OCI-LY7 (cell line): ENCODE measurements around the gene UBL4A. TPM values are rescaled to one million over a fixed set of nuclear protein-coding genes. Genes with fewer than 3 reads are reported as not detected.

Experiments
- BruUV-seq: library from RNA; stranded (reverse); fragments of 400-500 nt; replicated peaks from 2 replicates; lab custom pipeline; 2021; lab: Mats Ljungman, UMichigan
- CTCF ChIA-PET: fragments of 300-600 bp; sonication (Branson Sonifier 250); formaldehyde crosslinking; loops from one replicate; lab custom pipeline; 2022; ENCODE audit warnings: antibody characterized with exemption; ENCODE audit not compliant: unreplicated experiment; lab: Charles Lee
- POLR2A ChIA-PET: fragments of 300-600 bp; sonication (Branson Sonifier 250); formaldehyde crosslinking; loops from one replicate; lab custom pipeline; 2022; ENCODE audit warnings: antibody characterized with exemption; lab: Charles Lee
- DNase-seq: peaks from one replicate; pipeline ENCODE4 v3.0.0-alpha.2; 2015; ENCODE audit warnings: low spot score
- H2AFZ ChIP-seq: fragments of 200-600 bp; sonication (generic), shearing (Covaris generic); 2 replicates; pipeline ENCODE4 v1.6.1; 2014; ENCODE audit warnings: mild to moderate bottlenecking, antibody characterized with exemption, low read length, moderate library complexity
- H3K27ac ChIP-seq: fragments of 200-600 bp; sonication (generic); 2 replicates; pipeline ENCODE4 v1.5.1; 2014; ENCODE audit warnings: mixed run types, low read depth, mild to moderate bottlenecking, moderate library complexity, low read length, inconsistent platforms; ENCODE audit not compliant: poor library complexity, severe bottlenecking
- H3K36me3 ChIP-seq: fragments of 200-600 bp; sonication (generic); 2 replicates; pipeline ENCODE4 v1.6.1; 2014; ENCODE audit warnings: mild to moderate bottlenecking, antibody characterized with exemption, low read length, moderate library complexity, mixed read lengths; ENCODE audit not compliant: insufficient read depth
- H3K4me1 ChIP-seq: fragments of 200-600 bp; sonication (generic); 2 replicates; pipeline ENCODE4 v1.5.1; 2014; ENCODE audit warnings: mild to moderate bottlenecking, low read length; ENCODE audit not compliant: insufficient read depth, poor library complexity, severe bottlenecking
- H3K4me2 ChIP-seq: fragments of 200-600 bp; sonication (generic); 2 replicates; pipeline ENCODE4 v1.6.1; 2014; ENCODE audit warnings: mild to moderate bottlenecking, low read length
- H3K4me3 ChIP-seq: fragments of 200-600 bp; sonication (generic); 2 replicates; pipeline ENCODE4 v1.5.1; 2014; ENCODE audit warnings: mild to moderate bottlenecking, low read depth, low read length; ENCODE audit not compliant: poor library complexity, severe bottlenecking
- H3K79me2 ChIP-seq: fragments of 200-600 bp; sonication (generic); 2 replicates; pipeline ENCODE4 v1.6.1; 2016; ENCODE audit warnings: low read depth, mild to moderate bottlenecking, low read length, moderate library complexity, mixed read lengths; ENCODE audit not compliant: insufficient read depth
- H3K9me2 ChIP-seq: fragments of 200-600 bp; sonication (generic); 2 replicates; pipeline ENCODE4 v1.6.1; 2016; ENCODE audit warnings: mild to moderate bottlenecking, low read length, mixed read lengths; ENCODE audit not compliant: insufficient read depth
- H3K9me3 ChIP-seq: fragments of 200-600 bp; sonication (generic); 2 replicates; pipeline ENCODE4 v1.6.1; 2014; ENCODE audit warnings: mild to moderate bottlenecking, mixed run types, low read length, mixed read lengths
- H4K20me1 ChIP-seq: fragments of 200-600 bp; sonication (generic); 2 replicates; pipeline ENCODE4 v1.6.1; 2014; ENCODE audit warnings: mild to moderate bottlenecking, antibody characterized with exemption, low read length, moderate library complexity, mixed read lengths; ENCODE audit not compliant: insufficient read depth
- EZH2phosphoT487 ChIP-seq: fragments of 200-600 bp; sonication (generic); IDR thresholded peaks from 2 replicates; pipeline ENCODE4 v1.6.1; 2018; ENCODE audit warnings: low read depth, borderline replicate concordance, mild to moderate bottlenecking, mixed run types, antibody characterized with exemption, low read length, moderate library complexity, mixed read lengths
- intact Hi-C: fragments of 100-400 bp; cut with micrococcal nuclease; formaldehyde crosslinking; loops from one replicate; pipeline ENCODE4 v1.10.0; 2022; ENCODE audit not compliant: unreplicated experiment
- total RNA-seq, 2 experiments: library from RNA; depleted of rRNA in 1 of 2; stranded (reverse); fragments of >200 nt in 1 of 2; shearing (Covaris generic) in 1 of 2; gene quantifications; 2 replicates each; pipeline ENCODE4 v1.2.3, GENCODE V29; 2014 to 2022
- TF ChIP-seq, protein P1 (sequence below): fragments of 200-600 bp; sonication (generic); conservative IDR thresholded peaks from 2 replicates; pipeline ENCODE4 v1.5.1; 2014; ENCODE audit warnings: mild to moderate bottlenecking, antibody characterized with exemption, low read length, moderate library complexity, mixed read lengths

The UBL4A gene
- total RNA-seq, 2 experiments from 2014 or later: 49.7 to 89.9 TPM

GRCh38 chrX:154478728-154479622 is 7.4 kb downstream of the UBL4A start, which contains the start of gene LAGE3:
TSS of gene LAGE3 (minus strand) at chrX:154479281. CDS start at chrX:154478915, 366 bp downstream.
- H3K27ac ChIP-seq: peak within 1 kb of the TSS; percentile 83
- no peaks in the 10 kb centered on the region for H4K20me1 ChIP-seq
- H3K9me3 ChIP-seq: no peaks in the 10 kb centered on the region
- no peaks in the 10 kb centered on the region for H3K79me2 ChIP-seq
- H3K4me1 ChIP-seq: peaks cover 52% of the 10 kb centered on the region
- H3K36me3 ChIP-seq: peaks cover 7% of the 10 kb centered on the region
- peak; percentile 92 for DNase-seq
- H3K4me3 ChIP-seq: peak within 1 kb of the TSS; percentile 80
- ChIA-PET POLR2A (interaction anchor here (0.5 to 1.5 kb wide), 4 partner anchors 10 to 65 kb away, joined by 3 to 4 read pairs (median 4); no protein-coding TSS in a partner anchor), CTCF (interaction anchor here (0.9 kb wide), 1 partner anchor 19 kb away, joined by 3 read pairs; no protein-coding TSS in a partner anchor)
- intact Hi-C loops: loop anchor here (5.0 kb wide), 1 partner anchor 38 kb away; the partner anchor contains the start of gene FAM3A
- H3K9me2 ChIP-seq: no peaks in the 10 kb centered on the region
- no TSS peak for BruUV-seq
- TF ChIP-seq, protein P1, sequence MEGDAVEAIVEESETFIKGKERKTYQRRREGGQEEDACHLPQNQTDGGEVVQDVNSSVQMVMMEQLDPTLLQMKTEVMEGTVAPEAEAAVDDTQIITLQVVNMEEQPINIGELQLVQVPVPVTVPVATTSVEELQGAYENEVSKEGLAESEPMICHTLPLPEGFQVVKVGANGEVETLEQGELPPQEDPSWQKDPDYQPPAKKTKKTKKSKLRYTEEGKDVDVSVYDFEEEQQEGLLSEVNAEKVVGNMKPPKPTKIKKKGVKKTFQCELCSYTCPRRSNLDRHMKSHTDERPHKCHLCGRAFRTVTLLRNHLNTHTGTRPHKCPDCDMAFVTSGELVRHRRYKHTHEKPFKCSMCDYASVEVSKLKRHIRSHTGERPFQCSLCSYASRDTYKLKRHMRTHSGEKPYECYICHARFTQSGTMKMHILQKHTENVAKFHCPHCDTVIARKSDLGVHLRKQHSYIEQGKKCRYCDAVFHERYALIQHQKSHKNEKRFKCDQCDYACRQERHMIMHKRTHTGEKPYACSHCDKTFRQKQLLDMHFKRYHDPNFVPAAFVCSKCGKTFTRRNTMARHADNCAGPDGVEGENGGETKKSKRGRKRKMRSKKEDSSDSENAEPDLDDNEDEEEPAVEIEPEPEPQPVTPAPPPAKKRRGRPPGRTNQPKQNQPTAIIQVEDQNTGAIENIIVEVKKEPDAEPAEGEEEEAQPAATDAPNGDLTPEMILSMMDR: no peak
- no peak for TF ChIP-seq EZH2phosphoT487
- H2AFZ ChIP-seq: peak within 1 kb of the TSS; percentile 45
- H3K4me2 ChIP-seq: peak within 1 kb of the TSS; percentile 84

DNA sequence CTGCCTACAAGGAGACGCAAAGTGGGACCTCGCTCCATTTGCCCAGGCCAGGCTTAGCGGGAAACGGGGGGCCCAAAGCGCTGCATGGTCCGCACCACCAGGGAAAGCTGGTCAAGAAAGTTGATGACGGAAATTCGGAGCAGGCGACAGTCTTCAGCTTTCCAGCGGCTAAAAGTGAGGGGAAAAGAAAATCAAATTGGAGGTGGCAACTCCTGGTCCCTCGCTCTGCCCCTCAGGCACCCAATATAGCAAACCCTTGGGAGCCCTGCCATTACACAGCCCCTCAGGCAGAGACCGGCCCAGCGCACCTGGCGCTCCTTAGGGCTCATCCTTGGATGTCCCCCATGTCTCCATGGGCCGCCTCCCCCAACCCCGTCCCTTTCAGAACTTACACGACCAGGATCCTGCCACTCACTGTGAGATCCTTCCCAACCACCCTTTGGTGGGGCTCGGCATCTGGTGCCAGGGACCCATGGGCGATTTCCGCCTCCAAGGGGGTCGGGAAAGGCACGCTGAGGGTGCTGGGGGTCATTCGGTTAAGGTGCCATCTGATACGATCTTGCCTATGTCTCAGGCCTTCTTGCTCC is 8.4 kb downstream of the UBL4A start:
- Histone ChIP-seq H3K27ac (no peak overlapping the region), H3K4me1 (peaks cover 47% of the 10 kb centered on the region), H3K36me3 (no peaks in the 10 kb centered on the region), H3K9me2 (no peaks in the 10 kb centered on the region), H3K9me3 (no peaks in the 10 kb centered on the region), H3K4me3 (peak overlapping the region; percentile 80), H3K4me2 (peak overlapping the region; percentile 84), H3K79me2 (no peaks in the 10 kb centered on the region), H2AFZ (no peak overlapping the region; the same call in 1 of the 2 replicates), H4K20me1 (no peaks in the 10 kb centered on the region)
- intact Hi-C loops: loop anchor here (5.0 kb wide), 1 partner anchor 39 kb away; the partner anchor contains the start of gene FAM3A
- ChIA-PET POLR2A (interaction anchor here (0.5 to 1.7 kb wide), 3 partner anchors 13 to 31 kb away, joined by 3 to 4 read pairs (median 4); partner anchors contain the start of gene SLC10A3), CTCF (interaction anchor here (0.9 kb wide), 1 partner anchor 18 kb away, joined by 3 read pairs; no protein-coding TSS in a partner anchor)
- BruUV-seq: no TSS peak
- TF ChIP-seq EZH2phosphoT487: no peak
- TF ChIP-seq, protein P1: no peak
- DNase-seq: no peak
